A673 (cell line): ENCODE measurements around the gene ZNF695. TPM values are rescaled to one million over a fixed set of nuclear protein-coding genes. Genes with fewer than 3 reads are reported as not detected.

Experiments
- BruUV-seq: library from RNA; stranded (reverse); fragments of 400-500 nt; replicated peaks from 2 replicates; lab custom pipeline; 2021; lab: Mats Ljungman, UMichigan
- CTCF ChIA-PET: fragments of 300-600 bp; sonication (Branson Sonifier 250); formaldehyde crosslinking; loops from one replicate; lab custom pipeline; 2022; ENCODE audit warnings: antibody characterized with exemption; lab: Charles Lee
- POLR2A ChIA-PET: fragments of 300-600 bp; sonication (Branson Sonifier 250); formaldehyde crosslinking; loops from one replicate; lab custom pipeline; 2022; ENCODE audit warnings: antibody characterized with exemption; ENCODE audit not compliant: low non-redundant PET; lab: Charles Lee
- DNase-seq: peaks from one replicate; pipeline ENCODE4 v3.0.0-alpha.2; 2015; ENCODE audit warnings: low spot score
- H3K27ac ChIP-seq: fragments of 200-600 bp; sonication (generic); 2 replicates; pipeline ENCODE4 v1.5.1; 2016; ENCODE audit warnings: mixed run types, low read depth, mild to moderate bottlenecking, mixed read lengths, antibody characterized with exemption, low read length; ENCODE audit not compliant: poor library complexity, severe bottlenecking
- H3K27me3 ChIP-seq: fragments of 200-600 bp; sonication (generic); replicated peaks from 2 replicates; pipeline ENCODE4 v1.6.1; 2017; ENCODE audit warnings: mixed run types, low read depth, mild to moderate bottlenecking, mixed read lengths, antibody characterized with exemption, low read length; ENCODE audit not compliant: insufficient read depth, poor library complexity
- H3K36me3 ChIP-seq: fragments of 200-600 bp; sonication (generic); 2 replicates; pipeline ENCODE4 v1.6.1; 2016; ENCODE audit warnings: mixed run types, mild to moderate bottlenecking, mixed read lengths, antibody characterized with exemption, low read length; ENCODE audit not compliant: insufficient read depth, poor library complexity, severe bottlenecking
- H3K4me1 ChIP-seq: fragments of 200-600 bp; sonication (generic); 2 replicates; pipeline ENCODE4 v1.6.1; 2017; ENCODE audit warnings: mixed run types, mild to moderate bottlenecking, mixed read lengths, antibody characterized with exemption, low read length; ENCODE audit not compliant: insufficient read depth, poor library complexity, severe bottlenecking
- H3K4me3 ChIP-seq: fragments of 200-600 bp; sonication (generic); 2 replicates; pipeline ENCODE4 v1.5.1; 2016; ENCODE audit warnings: low read depth, mixed run types, mild to moderate bottlenecking, mixed read lengths, low read length; ENCODE audit not compliant: poor library complexity, severe bottlenecking
- H3K9me3 ChIP-seq: fragments of 200-600 bp; sonication (generic); 2 replicates; pipeline ENCODE4 v1.6.1; 2016; ENCODE audit warnings: mixed run types, low read depth, mild to moderate bottlenecking, mixed read lengths, antibody characterized with exemption, low read length; ENCODE audit not compliant: poor library complexity, severe bottlenecking
- CTCF ChIP-seq: fragments of 300-800, 200-600 bp; sonication (generic); conservative IDR thresholded peaks from 2 replicates; pipeline ENCODE4 v1.5.1; 2017; ENCODE audit warnings: low read depth, mild to moderate bottlenecking, antibody characterized with exemption, low read length, moderate library complexity, mixed read lengths
- EZH2 ChIP-seq: fragments of 200-600 bp; sonication (generic); IDR thresholded peaks from 2 replicates; pipeline ENCODE4 v1.6.1; 2017; ENCODE audit warnings: borderline replicate concordance, low read depth, mild to moderate bottlenecking, mixed read lengths, antibody characterized with exemption, low read length; ENCODE audit not compliant: poor library complexity, severe bottlenecking
- intact Hi-C: fragments of 100-400 bp; cut with micrococcal nuclease; formaldehyde crosslinking; loops from one replicate; pipeline ENCODE4 v1.10.0; 2022; ENCODE audit not compliant: unreplicated experiment
- total RNA-seq: library from RNA; stranded (reverse); gene quantifications from 2 replicates; pipeline ENCODE4 v1.2.3, GENCODE V29; 2021

Gene ZNF695
- total RNA-seq, 1 experiment from 2014 or later, result 14.1 TPM

GRCh38 chr1:246966502-246966901 lies 41.4 kb downstream of the ZNF695 start:
- H3K9me3 ChIP-seq, result peaks cover 6% of the 10 kb centered on the region
- no peak overlapping the region for H3K4me3 ChIP-seq
- no TSS peak for BruUV-seq
- no peak overlapping the region for H3K27ac ChIP-seq
- no peaks in the 10 kb centered on the region for H3K36me3 ChIP-seq
- intact Hi-C loops, result no loop called here
- no peak for TF ChIP-seq CTCF
- TF ChIP-seq EZH2, result no peak
- CTCF ChIA-PET, result no interaction called here
- no peaks in the 10 kb centered on the region for H3K27me3 ChIP-seq
- no peak for DNase-seq
- POLR2A ChIA-PET, result no interaction called here
- H3K4me1 ChIP-seq, result no peaks in the 10 kb centered on the region

GRCh38 chr1:246959944-246960693 lies 47.7 kb downstream of the ZNF695 start:
- H3K27me3 ChIP-seq, result no peaks in the 10 kb centered on the region
- H3K9me3 ChIP-seq, result no peaks in the 10 kb centered on the region
- H3K27ac ChIP-seq, result no peak overlapping the region
- H3K4me1 ChIP-seq, result no peaks in the 10 kb centered on the region
- no TSS peak for BruUV-seq
- no peak for TF ChIP-seq EZH2
- intact Hi-C loops, result no loop called here
- CTCF ChIA-PET, result interaction anchor here (0.6 kb wide), 1 partner anchor 45 kb away, joined by 6 read pairs; no protein-coding TSS in a partner anchor
- DNase-seq, result peak; percentile 17
- H3K4me3 ChIP-seq, result no peak overlapping the region
- no peaks in the 10 kb centered on the region for H3K36me3 ChIP-seq
- POLR2A ChIA-PET, result no interaction called here

GRCh38 chr1:246954126-246954525 lies 53.7 kb downstream of the ZNF695 start:
- ChIA-PET POLR2A (no interaction called here), CTCF (no interaction called here)
- H3K4me3 ChIP-seq, result no peak overlapping the region
- H3K4me1 ChIP-seq, result no peaks in the 10 kb centered on the region
- no peak for DNase-seq
- TF ChIP-seq CTCF, result no peak
- TF ChIP-seq EZH2, result no peak
- no peaks in the 10 kb centered on the region for H3K27me3 ChIP-seq
- no peak overlapping the region for H3K27ac ChIP-seq
- H3K36me3 ChIP-seq, result no peaks in the 10 kb centered on the region
- H3K9me3 ChIP-seq, result no peaks in the 10 kb centered on the region
- no TSS peak for BruUV-seq
- intact Hi-C loops, result no loop called here
